Measurements from ENCODE around the gene PEF1.

Gene PEF1

DNA sequence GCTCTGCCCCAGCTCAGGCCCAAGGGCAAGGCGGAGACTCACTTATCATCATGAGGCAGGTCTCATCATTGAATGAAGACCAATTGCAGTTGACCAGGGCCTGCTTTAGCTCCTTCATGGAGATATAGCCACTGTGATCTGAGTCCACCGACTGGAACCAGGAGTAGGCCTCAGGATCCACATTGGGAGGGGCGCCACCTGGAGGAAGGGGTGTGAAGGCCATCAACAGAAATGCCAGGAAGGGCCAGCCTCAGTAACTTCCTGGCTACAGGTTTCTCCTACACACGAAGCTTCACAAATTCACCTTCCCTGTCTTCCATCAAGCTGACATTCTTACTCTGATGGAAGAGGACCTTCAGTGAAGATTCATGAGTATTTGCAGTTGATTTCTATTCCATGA, 11.6 kb downstream of the PEF1 start:
- peak in 1 of 3 experiments; percentile 19 for DNase-seq (ENCODE audit: low read depth in 2 of 3, low spot score in 2 of 3)

DNA sequence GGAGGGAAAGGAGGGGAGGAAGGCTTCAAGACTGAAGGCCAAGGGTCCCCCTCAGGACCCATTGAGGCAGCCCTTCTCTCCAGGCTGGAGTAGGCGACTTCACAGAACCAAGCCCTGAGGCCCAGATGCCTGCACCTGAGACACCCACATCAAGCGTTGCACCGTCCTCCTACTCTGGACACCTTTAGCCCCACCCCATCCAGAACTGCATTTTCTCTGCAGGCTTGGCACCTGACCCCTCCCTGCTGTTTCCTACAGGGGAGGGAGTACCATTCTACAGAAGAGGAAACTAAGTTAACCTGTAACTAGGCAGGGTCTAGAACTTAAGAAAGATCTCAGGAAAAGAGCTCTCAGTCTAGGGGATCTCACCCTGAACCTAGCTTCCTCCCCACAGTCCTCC, 12.0 kb downstream of the PEF1 start:
- no peak for DNase-seq (ENCODE audit: low read depth in 2 of 3, low spot score in 2 of 3)

DNA sequence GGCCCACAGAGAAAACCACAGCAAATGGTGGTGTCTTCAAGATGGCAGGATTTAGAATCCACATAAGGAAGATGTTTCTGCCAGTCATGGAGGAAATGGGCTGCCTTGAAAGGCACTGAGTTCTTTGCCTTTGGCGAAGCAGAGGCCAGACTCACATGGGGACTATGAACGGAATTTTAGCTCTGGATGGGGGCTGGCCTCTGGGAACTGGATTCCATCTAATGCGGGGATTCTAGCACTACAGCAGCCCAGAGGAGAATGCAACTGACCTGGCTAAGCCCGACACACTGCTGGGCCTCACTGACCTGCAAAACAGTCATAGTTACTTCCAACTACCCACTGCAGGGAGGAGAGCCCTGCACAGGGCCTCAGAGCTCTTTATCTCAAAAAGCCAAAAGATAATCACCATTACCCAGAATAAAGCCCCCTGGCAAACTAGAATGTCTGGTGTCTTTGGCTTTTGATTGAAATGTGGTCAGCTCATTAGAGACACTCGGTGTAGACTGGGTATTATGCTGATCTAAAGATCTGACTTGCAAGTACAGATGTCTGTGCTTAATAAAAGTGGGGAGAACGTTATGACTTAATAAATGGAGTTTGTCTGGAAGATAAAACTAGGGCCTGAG, 15.6 kb downstream of the PEF1 start:
- DNase-seq (ENCODE audit: low read depth in 2 of 3, low spot score in 2 of 3) = no peak

DNA sequence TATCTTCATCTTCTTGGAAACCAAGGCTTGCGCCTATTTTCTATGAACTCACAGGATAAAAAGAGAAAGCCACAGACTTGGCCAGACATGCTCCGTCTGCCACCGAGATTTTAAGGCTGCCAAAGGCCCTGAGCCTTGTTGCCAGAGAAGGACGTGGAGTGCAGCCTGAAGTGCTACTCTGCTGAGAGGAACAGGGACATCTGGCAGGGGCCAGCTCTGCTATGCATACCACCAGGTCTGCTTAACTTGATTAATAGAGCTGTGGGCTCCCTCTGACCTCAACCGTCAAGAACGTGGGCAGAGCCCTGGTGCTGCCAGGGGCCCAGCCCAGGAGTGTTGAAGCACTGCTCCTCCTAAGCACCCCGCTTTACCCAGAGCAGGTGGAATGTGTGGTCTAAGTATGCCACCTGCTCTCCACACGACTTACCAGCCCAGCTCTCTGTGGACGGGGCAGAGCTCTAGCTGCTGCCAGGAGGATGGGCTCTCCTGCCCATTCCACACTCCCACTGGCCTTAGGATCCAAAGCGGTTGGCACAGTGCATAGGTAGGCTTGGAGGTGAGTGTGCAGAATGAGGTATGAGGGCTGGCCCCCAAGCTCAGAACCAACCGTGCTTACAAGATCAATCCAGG, 16.6 kb downstream of the PEF1 start:
- no peak for DNase-seq (ENCODE audit: low read depth in 2 of 3, low spot score in 2 of 3)

DNA sequence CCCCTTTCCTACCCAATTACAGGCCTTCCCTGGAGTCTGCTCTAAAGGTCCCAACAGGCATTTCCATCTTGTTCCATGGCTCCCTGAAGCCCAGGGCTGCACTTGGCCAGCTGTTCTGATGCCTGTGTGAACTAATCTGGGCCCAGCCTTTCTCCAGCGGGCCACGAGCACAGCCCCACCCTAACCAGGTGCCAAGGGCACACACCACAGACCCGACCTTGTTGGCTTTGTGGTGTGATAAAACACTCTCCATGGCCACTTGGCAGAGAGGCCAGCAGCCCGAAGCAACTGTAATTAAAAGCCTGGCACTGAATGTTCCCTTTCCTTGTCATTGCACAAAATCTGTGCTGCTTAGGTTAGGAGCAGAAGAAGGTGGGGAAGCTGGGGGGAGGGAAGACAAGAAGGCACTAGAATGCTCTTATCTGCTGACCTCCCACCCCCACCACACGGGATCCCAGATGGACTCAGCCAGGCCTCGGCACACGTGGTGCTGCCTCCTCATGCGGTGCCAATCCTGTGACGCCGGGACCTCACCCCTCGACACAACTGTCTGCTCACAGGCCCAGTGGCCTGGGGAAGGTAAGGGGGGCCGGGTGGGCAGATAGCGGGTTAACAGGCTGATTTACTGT, 17.3 kb downstream of the PEF1 start:
- DNase-seq (ENCODE audit: low read depth in 2 of 3, low spot score in 2 of 3) = no peak

DNA sequence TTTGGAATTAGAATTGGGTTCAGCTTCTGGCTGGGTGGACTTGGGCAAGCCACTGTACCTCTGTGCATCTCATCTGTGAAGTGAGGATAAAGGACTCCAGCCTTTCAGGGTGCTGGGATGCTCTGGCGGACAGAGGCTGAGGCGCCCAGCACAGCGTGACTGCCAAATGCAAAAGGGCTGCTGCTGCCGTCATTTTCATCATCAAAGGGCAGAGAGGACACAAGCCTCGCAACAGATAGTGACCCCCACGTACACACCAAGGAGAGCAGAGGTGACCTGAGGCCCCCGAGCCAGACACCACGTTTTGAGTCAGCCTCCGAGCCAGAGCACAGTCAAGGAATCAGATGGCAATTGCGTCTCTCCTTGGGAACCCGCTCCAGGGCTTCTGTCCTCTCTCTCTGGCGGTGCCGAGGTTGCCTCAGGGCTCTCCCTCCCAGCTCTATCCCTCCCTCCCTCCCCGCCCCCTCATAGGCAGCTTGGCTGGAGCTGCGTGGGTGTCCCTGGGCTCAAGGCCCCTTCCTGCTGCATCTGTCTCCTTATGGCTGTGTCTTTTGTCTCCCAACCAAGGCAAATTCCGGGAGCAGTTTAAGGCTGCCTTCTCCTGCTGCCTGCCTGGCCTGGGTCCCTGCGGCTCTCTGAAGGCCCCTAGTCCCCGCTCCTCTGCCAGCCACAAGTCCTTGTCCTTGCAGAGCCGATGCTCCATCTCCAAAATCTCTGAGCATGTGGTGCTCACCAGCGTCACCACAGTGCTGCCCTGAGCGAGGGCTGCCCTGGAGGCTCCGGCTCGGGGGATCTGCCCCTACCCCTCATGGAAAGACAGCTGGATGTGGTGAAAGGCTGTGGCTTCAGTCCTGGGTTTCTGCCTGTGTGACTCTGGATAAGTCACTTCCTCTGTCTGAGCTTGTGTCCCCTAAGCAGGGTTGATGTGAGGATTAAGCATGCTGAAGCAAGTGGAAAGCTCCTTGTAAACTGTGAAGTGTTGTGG, 18.2 kb downstream of the PEF1 start:
- no peak for DNase-seq (ENCODE audit: low read depth in 2 of 3, low spot score in 2 of 3)

DNA sequence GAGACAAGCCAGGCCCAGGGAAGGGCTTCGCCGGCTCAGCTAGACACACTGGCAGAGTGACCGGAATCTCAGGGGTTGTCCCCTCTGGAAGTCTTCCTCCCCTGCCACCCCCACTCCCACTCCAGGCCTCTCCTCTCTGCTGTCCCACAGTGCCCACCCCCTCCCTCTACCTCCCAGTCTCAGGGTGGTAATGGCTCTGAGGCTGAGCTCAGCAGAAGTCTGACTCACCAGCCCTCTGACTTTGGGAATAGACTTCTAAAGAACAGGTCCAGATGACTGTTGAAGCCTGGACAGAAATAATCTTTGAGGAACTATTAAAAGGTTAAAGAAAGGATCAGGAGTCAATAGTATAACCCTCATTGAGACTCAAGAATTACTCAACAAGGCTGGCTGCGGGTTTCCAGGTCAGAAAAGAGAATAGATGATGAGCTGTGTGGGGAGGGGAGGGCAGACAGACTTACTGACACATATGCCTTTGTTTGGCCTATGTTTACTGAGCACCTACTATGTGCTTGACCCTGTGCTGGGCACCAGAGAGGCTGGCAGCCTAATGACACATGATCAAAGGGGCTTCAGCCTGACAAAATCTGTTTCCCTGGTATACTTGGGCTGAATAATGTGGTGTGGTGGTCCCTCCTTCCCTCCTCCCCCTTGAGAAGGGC, 19.0 kb downstream of the PEF1 start:
- DNase-seq (ENCODE audit: low read depth in 2 of 3, low spot score in 2 of 3) = no peak

DNA sequence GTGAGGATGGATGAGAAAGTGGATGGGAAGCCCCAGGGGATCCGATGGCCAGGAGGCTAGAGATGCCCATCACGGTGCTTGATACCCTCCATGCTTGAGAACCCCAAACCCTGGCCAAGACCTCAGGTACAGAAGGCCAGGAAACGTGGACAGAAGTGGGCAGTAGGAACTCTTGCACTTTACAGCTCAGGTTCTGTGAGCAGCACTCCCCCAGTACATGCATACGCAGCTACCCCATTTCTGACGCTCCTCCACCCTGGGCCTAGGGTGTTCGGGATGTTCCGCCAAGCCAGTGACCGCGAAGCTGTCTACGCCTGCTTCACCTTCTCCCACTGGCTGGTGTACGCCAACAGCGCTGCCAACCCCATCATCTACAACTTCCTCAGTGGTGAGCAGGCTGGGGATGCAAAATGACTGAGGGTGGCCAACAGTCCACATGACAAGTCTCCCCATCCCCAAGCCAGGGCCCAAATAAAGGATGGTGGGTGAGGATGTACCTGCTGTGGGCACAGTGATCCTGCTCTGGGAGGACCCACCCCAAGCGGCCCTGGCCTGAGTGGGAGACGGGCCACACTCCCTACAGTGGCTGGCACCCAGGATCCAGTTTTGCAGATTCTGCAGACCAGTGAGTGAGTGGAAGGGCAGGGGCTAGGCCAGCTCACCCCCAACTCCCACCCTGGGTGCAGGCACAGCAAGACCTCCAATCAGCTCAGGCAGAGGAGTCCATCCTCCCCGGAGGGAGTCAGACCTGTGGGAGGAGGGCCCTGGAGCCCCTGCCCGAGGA, 19.8 kb downstream of the PEF1 start:
- no peak for DNase-seq (ENCODE audit: low read depth in 2 of 3, low spot score in 2 of 3)

DNA sequence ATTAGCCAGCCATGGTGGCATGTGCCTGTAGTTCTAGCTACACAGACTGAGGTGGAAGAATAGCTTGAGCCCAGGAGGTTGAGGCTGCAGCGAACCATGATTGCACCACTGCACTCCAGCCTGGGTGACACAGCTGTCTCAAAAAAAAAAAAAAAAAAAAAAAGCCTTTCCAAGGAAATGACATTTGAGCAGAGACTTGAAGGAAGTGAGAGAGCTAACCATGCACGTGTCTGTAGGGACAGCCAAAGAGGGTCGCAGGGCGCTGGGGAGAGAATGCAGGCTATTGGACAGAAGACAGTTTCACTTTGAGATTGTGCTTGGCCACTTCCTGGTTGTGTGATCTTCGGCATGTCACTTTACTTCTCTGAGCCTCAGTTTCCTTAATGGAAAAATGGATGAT, 20.4 kb downstream of the PEF1 start:
- DNase-seq (ENCODE audit: low read depth in 2 of 3, low spot score in 2 of 3) = no peak

DNA sequence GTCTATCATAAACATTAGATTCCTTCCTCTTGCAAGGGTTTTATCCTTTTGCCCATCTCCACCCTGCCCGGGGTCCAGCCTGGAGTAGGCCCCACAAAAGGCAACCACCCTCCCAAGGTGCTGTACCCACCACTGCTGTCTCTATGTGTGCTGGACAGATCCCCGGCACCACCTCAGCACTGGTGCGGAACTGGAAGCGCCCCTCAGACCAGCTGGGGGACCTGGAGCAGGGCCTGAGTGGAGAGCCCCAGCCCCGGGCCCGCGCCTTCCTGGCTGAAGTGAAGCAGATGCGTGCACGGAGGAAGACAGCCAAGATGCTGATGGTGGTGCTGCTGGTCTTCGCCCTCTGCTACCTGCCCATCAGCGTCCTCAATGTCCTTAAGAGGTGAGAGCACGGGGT, 21.3 kb downstream of the PEF1 start:
- DNase-seq (ENCODE audit: low read depth in 2 of 3, low spot score in 2 of 3) = no peak

DNA sequence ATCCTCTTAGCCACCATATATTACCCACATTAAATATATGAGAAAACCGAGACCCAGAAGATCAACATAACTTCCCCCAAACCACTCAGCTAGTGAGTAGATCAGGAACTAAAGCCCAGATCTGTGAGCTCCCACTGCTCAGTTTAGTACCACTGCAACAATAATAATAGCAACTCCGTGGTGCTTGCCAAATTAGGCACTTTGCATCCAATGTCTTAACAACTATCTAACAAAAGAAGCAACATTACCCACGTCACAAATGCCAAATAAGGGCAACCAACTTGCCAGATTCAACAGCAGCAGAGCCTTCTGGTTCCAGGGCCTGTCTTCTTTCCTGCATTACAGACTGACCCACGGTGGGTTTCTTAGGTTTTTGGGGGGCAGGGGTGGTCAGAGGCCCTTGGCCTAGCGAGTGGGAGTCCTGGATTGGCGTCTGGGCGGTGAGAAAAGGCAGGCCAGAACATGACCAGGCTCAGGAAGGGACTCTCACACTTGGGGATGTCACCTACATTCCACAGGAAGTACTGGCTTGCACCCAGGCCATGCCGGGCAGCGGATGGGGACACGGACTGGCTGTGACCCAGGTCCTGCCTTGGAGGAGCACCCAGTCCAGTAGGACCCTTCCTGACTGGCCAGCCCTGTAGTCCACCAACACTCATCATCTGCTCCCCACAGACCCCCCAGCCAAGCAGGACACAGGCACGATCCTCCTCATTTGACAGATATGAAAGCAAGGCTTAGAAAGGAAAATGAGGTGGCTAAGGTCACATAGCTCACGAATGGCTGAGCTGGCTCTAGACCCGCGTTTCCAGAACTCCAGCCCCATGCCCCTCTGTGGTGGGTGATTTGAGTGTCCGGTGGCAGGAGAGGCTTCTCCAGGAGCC, 22.6 kb downstream of the PEF1 start:
- DNase-seq (ENCODE audit: low read depth in 2 of 3, low spot score in 2 of 3) = no peak

DNA sequence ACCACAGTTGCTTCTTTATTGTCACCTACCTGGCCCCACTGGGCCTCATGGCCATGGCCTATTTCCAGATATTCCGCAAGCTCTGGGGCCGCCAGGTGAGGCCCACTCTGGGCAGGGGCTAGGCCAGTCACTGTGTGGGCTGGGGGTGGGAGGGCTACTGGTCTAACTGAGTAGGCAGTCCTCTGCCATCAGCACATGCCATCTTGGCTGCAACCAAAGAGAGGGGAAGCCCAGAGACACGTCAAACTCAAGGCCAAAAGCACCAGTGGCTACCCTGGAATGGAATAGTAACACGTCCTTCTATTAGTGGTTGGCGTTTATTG, 23.2 kb downstream of the PEF1 start:
- no peak for DNase-seq (ENCODE audit: low read depth in 2 of 3, low spot score in 2 of 3)

DNA sequence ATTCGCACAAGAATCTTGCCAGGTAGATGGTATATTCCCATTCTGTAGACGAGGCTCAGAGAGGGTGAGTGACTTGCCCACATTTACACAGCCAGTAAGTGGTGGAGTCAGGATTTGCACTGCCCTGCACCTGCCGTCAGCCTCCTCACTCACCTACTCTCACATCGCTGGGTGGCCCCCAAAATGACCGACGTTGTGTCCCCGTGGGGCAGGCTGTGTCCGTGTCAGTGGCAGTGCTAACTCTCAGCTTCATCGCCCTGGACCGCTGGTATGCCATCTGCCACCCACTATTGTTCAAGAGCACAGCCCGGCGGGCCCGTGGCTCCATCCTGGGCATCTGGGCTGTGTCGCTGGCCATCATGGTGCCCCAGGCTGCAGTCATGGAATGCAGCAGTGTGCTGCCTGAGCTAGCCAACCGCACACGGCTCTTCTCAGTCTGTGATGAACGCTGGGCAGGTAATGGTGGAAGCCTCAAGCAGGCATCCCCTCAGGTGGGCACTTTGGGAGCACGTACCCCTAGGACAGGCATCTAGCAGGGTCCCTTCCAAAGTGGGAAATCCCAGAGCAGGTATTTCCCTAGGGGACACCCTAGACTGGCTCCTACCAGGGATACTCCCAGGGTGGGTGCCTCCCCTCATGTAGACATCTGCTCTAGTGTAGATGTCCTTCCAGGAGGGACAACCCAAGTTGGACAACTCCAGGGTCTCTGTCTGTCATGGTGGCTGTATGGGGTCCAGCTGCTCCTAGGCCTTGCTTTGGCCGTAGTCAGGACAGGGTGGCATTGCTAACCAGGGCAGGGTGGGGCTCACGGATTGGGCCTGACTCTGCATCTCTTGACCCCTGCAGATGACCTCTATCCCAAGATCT, 23.8 kb downstream of the PEF1 start:
- DNase-seq (ENCODE audit: low read depth in 2 of 3, low spot score in 2 of 3) = no peak

DNA sequence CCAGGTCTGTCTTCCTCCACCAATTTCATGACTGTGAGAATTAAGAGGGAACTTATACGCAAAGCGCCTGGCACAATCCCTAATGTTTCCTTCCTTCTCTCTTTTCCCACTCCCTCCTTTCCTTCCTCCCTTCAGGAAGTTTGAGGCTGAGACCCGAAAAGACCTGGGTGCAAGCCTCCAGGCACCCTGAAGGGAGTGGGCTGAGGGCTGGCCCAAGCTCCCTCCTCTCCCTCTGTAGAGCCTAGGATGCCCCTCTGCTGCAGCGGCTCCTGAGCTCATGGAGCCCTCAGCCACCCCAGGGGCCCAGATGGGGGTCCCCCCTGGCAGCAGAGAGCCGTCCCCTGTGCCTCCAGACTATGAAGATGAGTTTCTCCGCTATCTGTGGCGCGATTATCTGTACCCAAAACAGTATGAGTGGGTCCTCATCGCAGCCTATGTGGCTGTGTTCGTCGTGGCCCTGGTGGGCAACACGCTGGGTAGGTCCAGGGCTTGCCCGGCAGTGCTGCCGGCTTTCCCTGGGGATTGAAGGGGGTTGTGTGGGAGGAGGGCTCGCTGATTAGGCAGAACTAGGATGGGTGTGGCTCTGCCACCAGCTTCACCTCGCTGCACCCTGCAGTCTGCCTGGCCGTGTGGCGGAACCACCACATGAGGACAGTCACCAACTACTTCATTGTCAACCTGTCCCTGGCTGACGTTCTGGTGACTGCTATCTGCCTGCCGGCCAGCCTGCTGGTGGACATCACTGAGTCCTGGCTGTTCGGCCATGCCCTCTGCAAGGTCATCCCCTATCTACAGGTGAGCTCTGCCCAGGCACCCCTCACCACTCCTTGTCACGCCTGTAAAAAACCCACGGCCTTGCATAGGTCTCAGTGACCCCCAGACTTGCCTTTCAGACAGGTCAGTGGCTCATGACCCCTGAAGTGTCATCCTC, 25.5 kb downstream of the PEF1 start:
- DNase-seq (ENCODE audit: low read depth in 2 of 3, low spot score in 2 of 3) = no peak

DNA sequence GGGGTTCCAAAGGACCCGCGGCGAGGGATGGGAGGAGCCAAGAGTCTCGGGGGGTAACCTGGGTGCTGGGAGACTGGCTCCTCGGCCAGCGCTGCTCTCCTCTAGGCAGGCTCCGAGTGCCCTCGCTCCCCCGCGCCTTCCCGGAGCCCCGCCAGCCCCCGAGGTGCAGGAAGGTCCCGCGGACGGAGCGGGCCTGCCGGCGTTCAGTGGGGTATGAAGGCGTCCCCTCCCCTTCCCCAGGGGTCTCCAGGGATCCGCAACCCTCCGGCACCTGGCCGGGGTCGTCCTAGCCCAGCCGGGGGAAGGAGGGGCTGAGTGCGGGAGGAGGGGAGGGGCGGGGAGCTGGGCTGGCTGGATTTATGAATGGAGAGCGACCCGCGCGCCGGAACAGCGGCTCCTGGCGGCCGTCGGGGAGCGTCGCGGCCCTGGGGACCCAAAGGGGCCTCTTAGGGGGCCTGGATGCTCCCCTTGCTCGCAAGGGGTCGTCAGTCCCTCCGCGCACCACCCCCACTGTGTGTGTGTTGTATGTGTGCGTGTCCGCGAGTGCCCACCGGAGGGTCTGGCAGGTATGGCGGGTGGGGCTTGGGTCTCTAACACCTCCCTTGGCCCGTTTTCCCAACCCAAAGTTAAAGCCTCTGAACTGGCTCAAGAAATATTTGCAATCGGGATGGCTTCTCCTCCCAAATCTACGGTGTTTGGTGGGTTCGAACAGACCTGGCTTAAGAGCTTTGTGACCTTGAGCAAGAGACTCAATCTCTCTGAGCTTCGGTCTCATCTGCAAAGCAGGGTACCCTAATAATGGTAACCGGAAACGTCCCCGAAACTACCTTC, 26.5 kb downstream of the PEF1 start:
- peak in 1 of 3 experiments; percentile 17 for DNase-seq (ENCODE audit: low read depth in 2 of 3, low spot score in 2 of 3)

DNA sequence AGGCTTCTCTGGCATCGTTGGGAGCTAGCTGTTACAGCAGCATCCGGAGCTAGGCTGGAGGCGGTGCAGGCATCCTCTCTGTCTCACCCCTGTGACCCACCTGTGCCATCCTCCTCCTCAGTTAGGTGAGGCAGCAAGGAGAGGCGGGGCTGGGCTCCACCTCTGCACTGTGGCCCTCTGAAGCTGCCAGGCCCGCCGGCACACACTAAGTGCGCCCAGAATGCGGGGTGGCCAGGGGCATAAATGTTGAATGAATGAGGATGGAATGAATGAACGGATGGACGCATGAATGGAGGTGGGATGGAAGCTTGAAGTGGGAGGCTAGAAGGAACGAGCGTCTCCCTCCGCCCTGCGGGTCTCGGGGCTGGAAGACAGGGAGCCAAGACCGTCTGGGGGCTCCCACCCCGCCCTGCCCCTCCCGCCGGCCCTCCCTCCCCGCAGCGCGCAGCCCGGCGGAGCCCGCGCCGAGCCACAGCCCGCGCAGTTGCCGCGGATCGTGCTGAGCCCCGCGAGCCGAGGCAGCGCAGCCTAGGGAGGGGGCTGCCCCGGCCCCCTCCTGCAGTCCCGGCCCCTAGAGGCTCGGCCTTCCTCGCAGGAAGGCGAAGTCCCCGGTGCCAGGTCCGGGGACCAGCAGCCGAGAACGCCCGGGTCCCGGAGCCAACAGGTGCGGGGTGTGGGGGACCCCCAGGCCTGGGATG, 27.3 kb downstream of the PEF1 start, which contains the start of gene HCRTR1:
TSS of gene HCRTR1 (plus strand) at position 472 of the 698 bp plus-strand sequence. CDS start 1,504 bp downstream, outside the sequence.
- no peak for DNase-seq (ENCODE audit: low read depth in 2 of 3, low spot score in 2 of 3)

Measured in activated CD8-positive, alpha-beta memory T cell treated with anti-CD3 and anti-CD28 coated beads for 48 hours (primary cell).